ENCODE results near the gene LGALS7. TPM values are rescaled to one million over a fixed set of nuclear protein-coding genes. Genes with fewer than 3 reads are reported as not detected.

LGALS7 gene
- total RNA-seq, 1 experiment from 2014 or later, result not detected

GRCh38 chr19:38736413-38737280 lies 36.7 kb downstream of the LGALS7 start:
- BruUV-seq (replicated peaks), result no TSS peak
- Histone ChIP-seq H3K4me3 (ENCODE audit: low read depth, low read length) (peak overlapping the region; percentile 54), H3K27me3 (replicated peaks; ENCODE audit: control insufficient read depth, insufficient read depth, low read length) (no peaks in the 10 kb centered on the region), H3K4me1 (peaks cover 24% of the 10 kb centered on the region), H3K9me3 (no peaks in the 10 kb centered on the region), H3K36me3 (ENCODE audit: control insufficient read depth, insufficient read depth, low read length) (peaks cover 2% of the 10 kb centered on the region; the same call in 1 of the 2 replicates)
- CTCF ChIA-PET, result interaction anchor here (0.6 to 1.2 kb wide), 3 partner anchors 11 to 332 kb away, joined by 3 to 6 read pairs (median 4); no protein-coding TSS in a partner anchor
- Mint-ChIP-seq H3K27me3 (ENCODE audit: insufficient read depth, unreplicated experiment) (no peaks in the 10 kb centered on the region), H3K36me3 (ENCODE audit: insufficient read depth, unreplicated experiment) (peaks cover 59% of the 10 kb centered on the region), H3K27ac (ENCODE audit: unreplicated experiment) (peak overlapping the region; percentile 55), H3K4me1 (ENCODE audit: low read depth, unreplicated experiment) (peaks cover 23% of the 10 kb centered on the region), H3K9me3 (ENCODE audit: unreplicated experiment) (no peaks in the 10 kb centered on the region), H3K4me3 (ENCODE audit: unreplicated experiment) (peak overlapping the region; percentile 72)
- peak; percentile 91 to 95 for DNase-seq
- POLR2A ChIA-PET, result interaction anchor here (0.6 to 2.5 kb wide), 4 partner anchors 70 to 102 kb away, joined by 3 to 9 read pairs (median 4); partner anchors contain the start of gene ECH1
- no peak for TF ChIP-seq CTCF (IDR thresholded peaks at IDR 0.05; ENCODE audit: insufficient read depth in 1 of 2, low read depth in 1 of 2, low read length in 1 of 2, severe bottlenecking in 1 of 2, unreplicated experiment in 1 of 2)
- intact Hi-C loops (cut with micrococcal nuclease; ENCODE audit: unreplicated experiment), result loop anchor here (1.0 to 10.0 kb wide), 4 partner anchors 101 to 194 kb away; partner anchors contain the start of genes MRPS12 and SARS2

GRCh38 chr19:38736036-38736412 lies 37.3 kb downstream of the LGALS7 start:
- H3K27me3 Mint-ChIP-seq (ENCODE audit: insufficient read depth, unreplicated experiment), result no peaks in the 10 kb centered on the region
- Histone ChIP-seq H3K9me3 (no peaks in the 10 kb centered on the region), H3K4me3 (ENCODE audit: low read depth, low read length) (peak overlapping the region; percentile 54), H3K27me3 (replicated peaks; ENCODE audit: control insufficient read depth, insufficient read depth, low read length) (no peaks in the 10 kb centered on the region), H3K4me1 (peaks cover 24% of the 10 kb centered on the region), H3K36me3 (ENCODE audit: control insufficient read depth, insufficient read depth, low read length) (peaks cover 2% of the 10 kb centered on the region; the same call in 1 of the 2 replicates)
- peaks cover 23% of the 10 kb centered on the region for H3K4me1 Mint-ChIP-seq (ENCODE audit: low read depth, unreplicated experiment)
- no peak overlapping the region for H3K27ac Mint-ChIP-seq (ENCODE audit: unreplicated experiment)
- H3K4me3 Mint-ChIP-seq (ENCODE audit: unreplicated experiment), result peak overlapping the region; percentile 72
- intact Hi-C loops (cut with micrococcal nuclease; ENCODE audit: unreplicated experiment), result loop anchor here (2.0 to 10.0 kb wide), 3 partner anchors 101 to 191 kb away; no protein-coding TSS in a partner anchor
- POLR2A ChIA-PET, result interaction anchor here (1.5 to 2.5 kb wide), 2 partner anchors 86 to 96 kb away, joined by 6 to 9 read pairs; partner anchors contain the start of gene ECH1
- CTCF ChIA-PET, result no interaction called here
- TF ChIP-seq CTCF (IDR thresholded peaks at IDR 0.05; ENCODE audit: insufficient read depth in 1 of 2, low read depth in 1 of 2, low read length in 1 of 2, severe bottlenecking in 1 of 2, unreplicated experiment in 1 of 2), result no peak
- H3K36me3 Mint-ChIP-seq (ENCODE audit: insufficient read depth, unreplicated experiment), result peaks cover 66% of the 10 kb centered on the region
- H3K9me3 Mint-ChIP-seq (ENCODE audit: unreplicated experiment), result no peaks in the 10 kb centered on the region
- DNase-seq, result peak; percentile 71 to 79
- TSS peak; percentile 69 for BruUV-seq (replicated peaks)

- peaks cover 24% of the 10 kb centered on the region for H3K4me1 ChIP-seq
- TF ChIP-seq CTCF (IDR thresholded peaks at IDR 0.05; ENCODE audit: insufficient read depth in 1 of 2, low read depth in 1 of 2, low read length in 1 of 2, severe bottlenecking in 1 of 2, unreplicated experiment in 1 of 2), result no peak
- peaks cover 23% of the 10 kb centered on the region for H3K4me1 Mint-ChIP-seq (ENCODE audit: low read depth, unreplicated experiment)
- BruUV-seq (replicated peaks), result no TSS peak
- H3K27ac Mint-ChIP-seq (ENCODE audit: unreplicated experiment), result peak overlapping the region; percentile 88
- H3K4me3 ChIP-seq (ENCODE audit: low read depth, low read length), result no peak overlapping the region
- no peaks in the 10 kb centered on the region for H3K27me3 ChIP-seq (replicated peaks; ENCODE audit: control insufficient read depth, insufficient read depth, low read length)
- H3K4me3 Mint-ChIP-seq (ENCODE audit: unreplicated experiment), result peak overlapping the region; percentile 74
- no peaks in the 10 kb centered on the region for H3K9me3 ChIP-seq
- peak in 1 of 2 experiments; percentile 59 for DNase-seq
- H3K9me3 Mint-ChIP-seq (ENCODE audit: unreplicated experiment), result no peaks in the 10 kb centered on the region
- POLR2A ChIA-PET, result interaction anchor here (0.8 kb wide), 1 partner anchor 84 kb away, joined by 4 read pairs; no protein-coding TSS in a partner anchor
- peaks cover 73% of the 10 kb centered on the region for H3K36me3 Mint-ChIP-seq (ENCODE audit: insufficient read depth, unreplicated experiment)
- intact Hi-C loops (cut with micrococcal nuclease; ENCODE audit: unreplicated experiment), result loop anchor here (5.0 to 10.0 kb wide), 2 partner anchors 102 to 190 kb away; no protein-coding TSS in a partner anchor
- peaks cover 5% of the 10 kb centered on the region for H3K36me3 ChIP-seq (ENCODE audit: control insufficient read depth, insufficient read depth, low read length)
- H3K27me3 Mint-ChIP-seq (ENCODE audit: insufficient read depth, unreplicated experiment), result no peaks in the 10 kb centered on the region
- CTCF ChIA-PET, result no interaction called here
These were observed 38.0 kb downstream of the LGALS7 start for GRCh38 chr19:38735257-38735686.
